NCI-H2227 (cell line): Measurements from ENCODE around the gene GPATCH8.

Experiments
- DNase-seq: peaks from one replicate; lab custom pipeline; 2025; ENCODE audit not compliant: unreplicated experiment; lab: John Stamatoyannopoulos, UW

Gene GPATCH8

DNA sequence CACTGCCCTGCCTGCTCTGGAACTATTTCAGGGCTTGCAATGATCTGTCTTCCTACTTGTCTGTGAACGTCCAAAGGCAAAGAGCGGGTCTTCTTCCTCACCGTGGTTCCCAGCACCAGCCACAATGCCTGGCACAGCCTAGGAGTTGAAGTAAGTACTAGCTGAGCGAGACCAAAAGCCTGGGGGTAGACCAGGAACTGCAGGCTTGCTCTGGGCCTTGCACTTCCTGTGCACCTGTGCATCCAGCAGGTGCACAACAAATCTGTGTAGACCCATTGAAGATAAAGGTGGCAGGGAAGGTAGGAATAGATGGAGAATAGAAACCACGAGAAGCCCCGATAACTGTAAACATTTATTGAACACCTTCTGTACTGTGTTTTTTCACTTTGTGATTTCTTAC, 144.2 kb downstream of the GPATCH8 start:
- DNase-seq = no peak

DNA sequence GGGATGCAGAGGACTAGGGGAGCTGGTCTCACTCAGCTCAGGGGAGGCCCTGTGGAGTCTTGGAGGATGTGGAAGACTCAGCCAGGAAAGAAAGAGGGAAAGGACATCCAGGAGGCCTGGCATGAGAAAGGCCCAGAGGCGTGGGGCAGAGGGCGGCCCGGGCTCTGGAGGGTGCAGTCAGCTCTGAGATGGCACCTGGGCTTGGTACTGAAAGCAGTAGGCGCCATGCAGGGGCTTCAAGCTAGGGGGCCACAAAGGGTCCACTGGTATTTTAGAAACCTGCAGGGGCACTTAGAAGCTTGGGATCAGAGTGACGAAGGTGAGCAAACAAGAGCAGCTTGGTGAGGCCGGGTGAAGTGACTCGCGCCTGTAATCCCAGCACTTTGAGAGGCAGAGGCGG, 145.1 kb downstream of the GPATCH8 start:
- no peak for DNase-seq

GRCh38 chr17:44356241-44356640, 147.0 kb downstream of the GPATCH8 start:
- DNase-seq = no peak

GRCh38 chr17:44355642-44356099, 147.5 kb downstream of the GPATCH8 start:
- no peak for DNase-seq

- no peak for DNase-seq
These were observed 148.3 kb downstream of the GPATCH8 start for GRCh38 chr17:44354582-44355561.

DNA sequence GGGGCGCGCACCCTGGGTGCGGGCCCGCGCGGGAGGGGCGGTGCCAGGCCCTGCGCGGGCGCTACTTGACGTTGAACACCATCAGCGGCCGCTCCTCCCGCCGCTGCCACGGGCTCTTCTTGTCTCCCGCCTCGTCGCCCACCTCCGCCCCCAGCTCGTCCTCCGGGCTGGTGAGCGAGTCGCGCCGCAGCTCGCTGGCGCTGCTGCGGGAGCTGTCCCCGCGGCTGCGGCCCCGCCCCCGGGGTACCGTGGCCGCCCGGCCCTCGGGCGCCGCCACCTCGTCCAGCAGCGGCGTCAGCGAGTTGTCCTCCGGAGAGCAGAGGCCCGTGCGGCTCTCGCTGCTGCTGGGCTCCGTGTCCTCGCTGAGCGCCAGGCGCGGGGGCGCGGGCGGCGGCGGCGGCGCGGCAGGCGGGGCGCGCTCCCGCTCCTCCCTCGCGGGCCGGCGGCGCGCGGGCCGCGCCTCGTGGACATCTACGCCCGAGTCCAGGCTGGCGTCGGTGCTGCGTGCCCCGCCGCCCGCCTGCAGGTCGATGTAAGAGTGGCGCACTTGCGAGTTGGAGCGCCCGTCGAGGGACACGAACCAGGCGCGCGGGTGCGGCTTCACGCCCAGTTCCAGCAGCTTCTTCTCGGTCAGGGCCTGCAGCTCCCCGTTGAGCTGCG, 149.4 kb downstream of the GPATCH8 start:
- no peak for DNase-seq

DNA sequence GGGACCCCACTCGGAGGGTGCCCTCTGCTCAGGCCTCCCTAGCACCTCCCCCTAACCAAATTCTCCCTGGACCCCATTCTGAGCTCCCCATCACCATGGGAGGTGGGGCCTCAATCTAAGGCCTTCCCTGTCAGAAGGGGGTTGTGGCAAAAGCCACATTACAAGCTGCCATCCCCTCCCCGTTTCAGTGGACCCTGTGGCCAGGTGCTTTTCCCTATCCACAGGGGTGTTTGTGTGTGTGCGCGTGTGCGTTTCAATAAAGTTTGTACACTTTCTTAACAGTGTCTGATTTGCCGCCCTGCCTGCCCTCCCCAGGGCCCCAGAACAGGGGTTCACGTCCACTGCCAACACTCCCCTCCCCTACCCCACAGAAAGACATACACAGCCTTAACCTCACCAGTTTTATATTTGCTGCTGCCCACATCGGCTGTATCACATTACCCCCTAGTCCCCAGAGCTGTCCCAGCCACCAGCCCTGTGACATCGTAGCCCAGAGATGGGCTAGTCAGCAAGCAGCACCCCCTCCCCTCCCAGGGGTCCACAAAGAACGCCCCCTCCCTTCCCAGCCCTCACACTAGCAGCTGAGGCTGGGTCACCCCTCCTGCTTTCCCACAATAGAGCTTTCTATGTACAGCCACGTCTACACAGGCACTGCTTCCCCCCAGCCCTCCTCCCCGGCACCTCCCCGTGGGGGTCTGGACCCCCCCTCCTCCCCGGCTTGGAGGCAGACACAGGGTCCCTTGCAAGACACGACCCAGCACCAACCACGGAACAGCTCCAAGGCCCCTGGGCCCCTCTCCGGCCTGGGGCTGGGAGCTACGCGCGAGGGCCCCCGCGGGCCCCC, 150.2 kb downstream of the GPATCH8 start:
- DNase-seq = no peak

GRCh38 chr17:44351961-44352827, 151.0 kb downstream of the GPATCH8 start:
- DNase-seq = no peak

DNA sequence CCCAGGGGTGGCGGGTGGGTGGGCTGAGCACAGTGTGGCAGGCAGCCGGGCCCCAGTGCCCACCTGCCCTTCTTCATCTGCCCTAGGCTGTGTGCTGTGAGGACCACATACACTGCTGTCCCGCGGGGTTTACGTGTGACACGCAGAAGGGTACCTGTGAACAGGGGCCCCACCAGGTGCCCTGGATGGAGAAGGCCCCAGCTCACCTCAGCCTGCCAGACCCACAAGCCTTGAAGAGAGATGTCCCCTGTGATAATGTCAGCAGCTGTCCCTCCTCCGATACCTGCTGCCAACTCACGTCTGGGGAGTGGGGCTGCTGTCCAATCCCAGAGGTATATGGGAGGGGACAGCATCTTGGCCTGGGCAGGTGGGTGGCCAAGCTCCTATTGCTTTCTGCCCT, 151.7 kb downstream of the GPATCH8 start:
- no peak for DNase-seq

GRCh38 chr17:44350733-44351226, 152.4 kb downstream of the GPATCH8 start:
- DNase-seq = peak; percentile 70

GRCh38 chr17:44349553-44350070, 153.6 kb downstream of the GPATCH8 start:
- no peak for DNase-seq

DNA sequence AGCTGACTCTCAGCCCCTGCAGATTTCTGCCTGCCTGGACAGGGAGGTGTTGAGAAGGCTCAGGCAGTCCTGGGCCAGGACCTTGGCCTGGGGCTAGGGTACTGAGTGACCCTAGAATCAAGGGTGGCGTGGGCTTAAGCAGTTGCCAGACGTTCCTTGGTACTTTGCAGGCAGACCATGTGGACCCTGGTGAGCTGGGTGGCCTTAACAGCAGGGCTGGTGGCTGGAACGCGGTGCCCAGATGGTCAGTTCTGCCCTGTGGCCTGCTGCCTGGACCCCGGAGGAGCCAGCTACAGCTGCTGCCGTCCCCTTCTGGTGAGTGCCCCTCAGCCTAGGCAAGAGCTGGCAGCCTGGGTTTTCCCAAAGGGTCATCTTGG, 154.2 kb downstream of the GPATCH8 start:
- no peak for DNase-seq

- no peak for DNase-seq
These were observed 154.8 kb downstream of the GPATCH8 start for GRCh38 chr17:44348234-44348987.
